HL-60 (cell line): ENCODE results near the gene POLD3.

ENCODE experiments used
- DNase-seq, 2 experiments: peaks; one replicate each; pipeline ENCODE4 v3.0.0-alpha.2; 2010 to 2020; ENCODE audit warnings: low read depth in 1 of 2, low spot score in 1 of 2
- H3K27ac ChIP-seq: fragments of 250-450 bp; sonication (Bioruptor Pico); replicated peaks from 2 replicates; pipeline ENCODE4 v1.5.1; 2020; ENCODE audit warnings: mild to moderate bottlenecking, moderate library complexity
- H3K27me3 ChIP-seq: fragments of 250-450 bp; sonication (Bioruptor Pico); 2 replicates; pipeline ENCODE4 v1.5.1; 2021; ENCODE audit warnings: mild to moderate bottlenecking, moderate library complexity; ENCODE audit not compliant: insufficient read depth, poor library complexity, severe bottlenecking
- H3K4me3 ChIP-seq: replicated peaks from 2 replicates; pipeline ENCODE4 v1.5.1; 2011; ENCODE audit warnings: mild to moderate bottlenecking, control low read depth, low read length; ENCODE audit not compliant: insufficient read depth
- GABPA ChIP-seq: IDR thresholded peaks from 2 replicates; pipeline ENCODE4 v1.6.1; 2012; ENCODE audit warnings: low read depth
- POLR2AphosphoS5 ChIP-seq: IDR thresholded peaks from 2 replicates; pipeline ENCODE4 v1.6.1; 2012; ENCODE audit warnings: low read depth
- SPI1 ChIP-seq: IDR thresholded peaks from 2 replicates; pipeline ENCODE4 v1.6.1; 2012; ENCODE audit warnings: low read depth, mild to moderate bottlenecking, borderline replicate concordance
- TF ChIP-seq, protein P1 (sequence below): IDR thresholded peaks from one replicate; pipeline ENCODE4 v1.5.1; 2011; ENCODE audit warnings: low read length, control low read depth, inconsistent platforms; ENCODE audit not compliant: insufficient read depth
- TF ChIP-seq, protein P2 (sequence below): IDR thresholded peaks from 2 replicates; pipeline ENCODE4 v1.6.1; 2012; ENCODE audit warnings: low read depth; ENCODE audit not compliant: insufficient replicate concordance

The POLD3 gene

GRCh38 chr11:74570266-74571061, 21.9 kb upstream of the POLD3 start:
- H3K27me3 ChIP-seq = no peaks in the 10 kb centered on the region
- no peak overlapping the region for H3K4me3 ChIP-seq
- peak; percentile 24 to 53 for DNase-seq
- H3K27ac ChIP-seq = no peak overlapping the region
- no peak for TF ChIP-seq POLR2AphosphoS5
- TF ChIP-seq, protein P1, sequence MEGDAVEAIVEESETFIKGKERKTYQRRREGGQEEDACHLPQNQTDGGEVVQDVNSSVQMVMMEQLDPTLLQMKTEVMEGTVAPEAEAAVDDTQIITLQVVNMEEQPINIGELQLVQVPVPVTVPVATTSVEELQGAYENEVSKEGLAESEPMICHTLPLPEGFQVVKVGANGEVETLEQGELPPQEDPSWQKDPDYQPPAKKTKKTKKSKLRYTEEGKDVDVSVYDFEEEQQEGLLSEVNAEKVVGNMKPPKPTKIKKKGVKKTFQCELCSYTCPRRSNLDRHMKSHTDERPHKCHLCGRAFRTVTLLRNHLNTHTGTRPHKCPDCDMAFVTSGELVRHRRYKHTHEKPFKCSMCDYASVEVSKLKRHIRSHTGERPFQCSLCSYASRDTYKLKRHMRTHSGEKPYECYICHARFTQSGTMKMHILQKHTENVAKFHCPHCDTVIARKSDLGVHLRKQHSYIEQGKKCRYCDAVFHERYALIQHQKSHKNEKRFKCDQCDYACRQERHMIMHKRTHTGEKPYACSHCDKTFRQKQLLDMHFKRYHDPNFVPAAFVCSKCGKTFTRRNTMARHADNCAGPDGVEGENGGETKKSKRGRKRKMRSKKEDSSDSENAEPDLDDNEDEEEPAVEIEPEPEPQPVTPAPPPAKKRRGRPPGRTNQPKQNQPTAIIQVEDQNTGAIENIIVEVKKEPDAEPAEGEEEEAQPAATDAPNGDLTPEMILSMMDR = peak; percentile 53

GRCh38 chr11:74571062-74571399, 21.4 kb upstream of the POLD3 start:
- TF ChIP-seq GABPA (no peak), POLR2AphosphoS5 (no peak), SPI1 (no peak)
- TF ChIP-seq, protein P2, sequence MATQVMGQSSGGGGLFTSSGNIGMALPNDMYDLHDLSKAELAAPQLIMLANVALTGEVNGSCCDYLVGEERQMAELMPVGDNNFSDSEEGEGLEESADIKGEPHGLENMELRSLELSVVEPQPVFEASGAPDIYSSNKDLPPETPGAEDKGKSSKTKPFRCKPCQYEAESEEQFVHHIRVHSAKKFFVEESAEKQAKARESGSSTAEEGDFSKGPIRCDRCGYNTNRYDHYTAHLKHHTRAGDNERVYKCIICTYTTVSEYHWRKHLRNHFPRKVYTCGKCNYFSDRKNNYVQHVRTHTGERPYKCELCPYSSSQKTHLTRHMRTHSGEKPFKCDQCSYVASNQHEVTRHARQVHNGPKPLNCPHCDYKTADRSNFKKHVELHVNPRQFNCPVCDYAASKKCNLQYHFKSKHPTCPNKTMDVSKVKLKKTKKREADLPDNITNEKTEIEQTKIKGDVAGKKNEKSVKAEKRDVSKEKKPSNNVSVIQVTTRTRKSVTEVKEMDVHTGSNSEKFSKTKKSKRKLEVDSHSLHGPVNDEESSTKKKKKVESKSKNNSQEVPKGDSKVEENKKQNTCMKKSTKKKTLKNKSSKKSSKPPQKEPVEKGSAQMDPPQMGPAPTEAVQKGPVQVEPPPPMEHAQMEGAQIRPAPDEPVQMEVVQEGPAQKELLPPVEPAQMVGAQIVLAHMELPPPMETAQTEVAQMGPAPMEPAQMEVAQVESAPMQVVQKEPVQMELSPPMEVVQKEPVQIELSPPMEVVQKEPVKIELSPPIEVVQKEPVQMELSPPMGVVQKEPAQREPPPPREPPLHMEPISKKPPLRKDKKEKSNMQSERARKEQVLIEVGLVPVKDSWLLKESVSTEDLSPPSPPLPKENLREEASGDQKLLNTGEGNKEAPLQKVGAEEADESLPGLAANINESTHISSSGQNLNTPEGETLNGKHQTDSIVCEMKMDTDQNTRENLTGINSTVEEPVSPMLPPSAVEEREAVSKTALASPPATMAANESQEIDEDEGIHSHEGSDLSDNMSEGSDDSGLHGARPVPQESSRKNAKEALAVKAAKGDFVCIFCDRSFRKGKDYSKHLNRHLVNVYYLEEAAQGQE = no peak
- TF ChIP-seq, protein P1 = no peak
- Histone ChIP-seq H3K27ac (no peak overlapping the region), H3K4me3 (no peak overlapping the region), H3K27me3 (no peaks in the 10 kb centered on the region)
- no peak for DNase-seq

DNA sequence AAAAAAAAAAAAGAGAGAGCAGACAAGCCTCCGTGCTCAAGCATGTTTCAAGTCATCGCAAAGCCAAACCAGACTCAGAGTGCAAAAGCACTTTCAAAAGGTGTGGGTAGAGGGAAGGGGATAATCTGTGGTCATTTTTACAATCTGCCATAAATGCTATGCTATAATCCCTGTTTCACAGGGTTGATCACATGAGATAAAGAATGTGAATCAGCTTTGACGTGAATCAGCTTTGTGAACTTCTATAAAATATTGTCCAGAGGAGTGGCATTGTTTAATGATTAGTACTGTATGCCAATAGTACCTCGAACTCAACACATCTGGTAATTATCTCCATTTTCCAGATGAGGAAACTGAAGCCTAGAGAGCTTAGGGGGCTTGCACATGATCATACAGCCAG, 20.0 kb upstream of the POLD3 start:
- H3K27me3 ChIP-seq = no peaks in the 10 kb centered on the region
- TF ChIP-seq, protein P1 = no peak
- TF ChIP-seq POLR2AphosphoS5 (no peak), SPI1 (no peak), GABPA (no peak)
- TF ChIP-seq, protein P2 = no peak
- H3K27ac ChIP-seq = no peak overlapping the region
- DNase-seq = no peak
- no peak overlapping the region for H3K4me3 ChIP-seq

GRCh38 chr11:74574563-74574962, 17.8 kb upstream of the POLD3 start:
- no peak for DNase-seq
- H3K27ac ChIP-seq = no peak overlapping the region
- no peaks in the 10 kb centered on the region for H3K27me3 ChIP-seq
- no peak overlapping the region for H3K4me3 ChIP-seq
- TF ChIP-seq SPI1 = no peak
- TF ChIP-seq, protein P2 = no peak
- TF ChIP-seq, protein P1 = no peak
